HCT116 (cell line): ENCODE measurements around the gene ARRDC5.

Source experiments
- EZH2 ChIP-seq: fragments of 200-600 bp; sonication (generic); IDR thresholded peaks from 2 replicates; pipeline ENCODE4 v1.6.1; 2017; ENCODE audit warnings: antibody characterized with exemption, mixed run types
- EZH2phosphoT487 ChIP-seq: fragments of 200-600 bp; IDR thresholded peaks from 2 replicates; pipeline ENCODE4 v1.6.1; 2018; ENCODE audit warnings: antibody characterized with exemption, borderline replicate concordance
- POLR2AphosphoS5 ChIP-seq: IDR thresholded peaks from 2 replicates; pipeline ENCODE4 v1.6.1; 2011; ENCODE audit warnings: mild to moderate bottlenecking, low read depth, low read length, moderate library complexity
- YY1 ChIP-seq: IDR thresholded peaks from 2 replicates; pipeline ENCODE4 v1.6.1; 2011; ENCODE audit warnings: low read length, low read depth, moderate library complexity, mild to moderate bottlenecking; ENCODE audit not compliant: insufficient replicate concordance; ENCODE audit errors: extremely low read depth
- ZFX ChIP-seq: fragments of 450-650 bp; IDR thresholded peaks from 2 replicates; pipeline ENCODE4 v1.6.1; 2017
- TF ChIP-seq, protein P1 (sequence below), 3 experiments: fragments of 200-600 bp in 1 of 3; sonication (generic) in 1 of 3; IDR thresholded peaks in 2 of 3; conservative IDR thresholded peaks in 1 of 3; 2 replicates each; pipeline ENCODE4 v1.5.1; 2012 to 2017; ENCODE audit warnings: low read depth in 2 of 3, low read length in 2 of 3, antibody characterized with exemption in 1 of 3, borderline replicate concordance in 1 of 3, control low read depth in 1 of 3, mild to moderate bottlenecking in 1 of 3, mixed read lengths in 1 of 3, mixed run types in 1 of 3, moderate library complexity in 1 of 3; ENCODE audit not compliant: insufficient read depth in 1 of 3
- TF ChIP-seq, protein P2 (sequence below): IDR thresholded peaks from 2 replicates; pipeline ENCODE4 v1.6.1; 2011; ENCODE audit warnings: mild to moderate bottlenecking, low read length, moderate library complexity; ENCODE audit not compliant: insufficient replicate concordance; ENCODE audit errors: extremely low read depth

GRCh38 chr19:4843647-4843965, 59.1 kb downstream of the ARRDC5 start:
- TF ChIP-seq, protein P1, sequence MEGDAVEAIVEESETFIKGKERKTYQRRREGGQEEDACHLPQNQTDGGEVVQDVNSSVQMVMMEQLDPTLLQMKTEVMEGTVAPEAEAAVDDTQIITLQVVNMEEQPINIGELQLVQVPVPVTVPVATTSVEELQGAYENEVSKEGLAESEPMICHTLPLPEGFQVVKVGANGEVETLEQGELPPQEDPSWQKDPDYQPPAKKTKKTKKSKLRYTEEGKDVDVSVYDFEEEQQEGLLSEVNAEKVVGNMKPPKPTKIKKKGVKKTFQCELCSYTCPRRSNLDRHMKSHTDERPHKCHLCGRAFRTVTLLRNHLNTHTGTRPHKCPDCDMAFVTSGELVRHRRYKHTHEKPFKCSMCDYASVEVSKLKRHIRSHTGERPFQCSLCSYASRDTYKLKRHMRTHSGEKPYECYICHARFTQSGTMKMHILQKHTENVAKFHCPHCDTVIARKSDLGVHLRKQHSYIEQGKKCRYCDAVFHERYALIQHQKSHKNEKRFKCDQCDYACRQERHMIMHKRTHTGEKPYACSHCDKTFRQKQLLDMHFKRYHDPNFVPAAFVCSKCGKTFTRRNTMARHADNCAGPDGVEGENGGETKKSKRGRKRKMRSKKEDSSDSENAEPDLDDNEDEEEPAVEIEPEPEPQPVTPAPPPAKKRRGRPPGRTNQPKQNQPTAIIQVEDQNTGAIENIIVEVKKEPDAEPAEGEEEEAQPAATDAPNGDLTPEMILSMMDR (IDR thresholded peaks at IDR 0.05 in 2 of 3, conservative IDR thresholded peaks at IDR 0.05 in 1 of 3; ENCODE audit: borderline replicate concordance in 1 of 3, insufficient read depth in 1 of 3, low read depth in 2 of 3, low read length in 2 of 3): no peak
- TF ChIP-seq YY1 (no peak), EZH2 (no peak), POLR2AphosphoS5 (no peak), EZH2phosphoT487 (no peak), ZFX (no peak)
- TF ChIP-seq, protein P2, sequence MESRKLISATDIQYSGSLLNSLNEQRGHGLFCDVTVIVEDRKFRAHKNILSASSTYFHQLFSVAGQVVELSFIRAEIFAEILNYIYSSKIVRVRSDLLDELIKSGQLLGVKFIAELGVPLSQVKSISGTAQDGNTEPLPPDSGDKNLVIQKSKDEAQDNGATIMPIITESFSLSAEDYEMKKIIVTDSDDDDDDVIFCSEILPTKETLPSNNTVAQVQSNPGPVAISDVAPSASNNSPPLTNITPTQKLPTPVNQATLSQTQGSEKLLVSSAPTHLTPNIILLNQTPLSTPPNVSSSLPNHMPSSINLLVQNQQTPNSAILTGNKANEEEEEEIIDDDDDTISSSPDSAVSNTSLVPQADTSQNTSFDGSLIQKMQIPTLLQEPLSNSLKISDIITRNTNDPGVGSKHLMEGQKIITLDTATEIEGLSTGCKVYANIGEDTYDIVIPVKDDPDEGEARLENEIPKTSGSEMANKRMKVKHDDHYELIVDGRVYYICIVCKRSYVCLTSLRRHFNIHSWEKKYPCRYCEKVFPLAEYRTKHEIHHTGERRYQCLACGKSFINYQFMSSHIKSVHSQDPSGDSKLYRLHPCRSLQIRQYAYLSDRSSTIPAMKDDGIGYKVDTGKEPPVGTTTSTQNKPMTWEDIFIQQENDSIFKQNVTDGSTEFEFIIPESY: no peak
